OCI-LY1 (cell line): ENCODE results near the gene UBAP1L.

Experiments used
- H2AFZ ChIP-seq: fragments of 200-600 bp; sonication (generic), shearing (Covaris generic); 2 replicates; pipeline ENCODE4 v1.6.0; 2014; ENCODE audit warnings: antibody characterized with exemption, mild to moderate bottlenecking, low read length
- H3F3A ChIP-seq: fragments of 200-600 bp; sonication (generic), shearing (Covaris generic); 2 replicates; pipeline ENCODE4 v1.6.0; 2014; ENCODE audit warnings: mild to moderate bottlenecking, antibody characterized with exemption, low read length, moderate library complexity; ENCODE audit not compliant: insufficient read depth
- H3K27ac ChIP-seq: fragments of 200-600 bp; sonication (generic); 2 replicates; pipeline ENCODE4 v1.5.1; 2014; ENCODE audit warnings: low read length, mixed run types, mild to moderate bottlenecking, low read depth; ENCODE audit not compliant: poor library complexity, severe bottlenecking
- H3K27me3 ChIP-seq: fragments of 200-600 bp; sonication (generic); 2 replicates; pipeline ENCODE4 v1.6.0; 2014; ENCODE audit warnings: antibody characterized with exemption, mild to moderate bottlenecking, low read length, moderate library complexity; ENCODE audit not compliant: insufficient read depth
- H3K36me3 ChIP-seq: fragments of 200-600 bp; sonication (generic); 2 replicates; pipeline ENCODE4 v1.6.1; 2014; ENCODE audit warnings: mild to moderate bottlenecking, antibody characterized with exemption, low read length, moderate library complexity, mixed read lengths; ENCODE audit not compliant: insufficient read depth
- H3K4me1 ChIP-seq: fragments of 200-600 bp; sonication (generic); 2 replicates; pipeline ENCODE4 v1.5.1; 2014; ENCODE audit warnings: mild to moderate bottlenecking, low read length, moderate library complexity; ENCODE audit not compliant: insufficient read depth, severe bottlenecking
- H3K4me2 ChIP-seq: fragments of 200-600 bp; sonication (generic), shearing (Covaris generic); 2 replicates; pipeline ENCODE4 v1.6.1; 2014; ENCODE audit warnings: low read length
- H3K4me3 ChIP-seq: fragments of 200-600 bp; sonication (generic); 2 replicates; pipeline ENCODE4 v1.5.1; 2014; ENCODE audit warnings: low read length, low read depth, mild to moderate bottlenecking, mixed read lengths; ENCODE audit not compliant: poor library complexity, severe bottlenecking
- H3K79me2 ChIP-seq: fragments of 200-600 bp; shearing (Covaris generic); 2 replicates; pipeline ENCODE4 v1.6.1; 2016; ENCODE audit warnings: mixed run types, low read length, mixed read lengths; ENCODE audit not compliant: insufficient read depth
- H3K9ac ChIP-seq: fragments of 200-600 bp; sonication (generic), shearing (Covaris generic); 2 replicates; pipeline ENCODE4 v1.6.1; 2014; ENCODE audit warnings: mild to moderate bottlenecking, low read length, mixed read lengths
- H3K9me2 ChIP-seq: fragments of 200-600 bp; sonication (generic), shearing (Covaris generic); 2 replicates; pipeline ENCODE4 v1.6.1; 2014; ENCODE audit warnings: low read depth, mild to moderate bottlenecking, low read length, mixed read lengths
- H3K9me3 ChIP-seq: fragments of 200-600 bp; shearing (Covaris generic); 2 replicates; pipeline ENCODE4 v1.6.1; 2014; ENCODE audit warnings: low read length, mixed read lengths
- H4K20me1 ChIP-seq: fragments of 200-600 bp; sonication (generic), shearing (Covaris generic); 2 replicates; pipeline ENCODE4 v1.6.0; 2016; ENCODE audit warnings: mild to moderate bottlenecking, low read length; ENCODE audit not compliant: insufficient read depth
- EZH2 ChIP-seq: fragments of 200-600 bp; sonication (generic), shearing (Covaris generic); IDR thresholded peaks from 2 replicates; pipeline ENCODE4 v1.8.0; 2017; ENCODE audit warnings: borderline replicate concordance, mixed run types, mild to moderate bottlenecking, antibody characterized with exemption, low read length, moderate library complexity, mixed read lengths
- TF ChIP-seq, protein P1 (sequence below): fragments of 200-600 bp; sonication (generic), shearing (Covaris generic); IDR thresholded peaks from 2 replicates; pipeline ENCODE4 v1.5.1; 2017; ENCODE audit warnings: mild to moderate bottlenecking, antibody characterized with exemption, low read length, moderate library complexity, mixed read lengths

UBAP1L gene

DNA sequence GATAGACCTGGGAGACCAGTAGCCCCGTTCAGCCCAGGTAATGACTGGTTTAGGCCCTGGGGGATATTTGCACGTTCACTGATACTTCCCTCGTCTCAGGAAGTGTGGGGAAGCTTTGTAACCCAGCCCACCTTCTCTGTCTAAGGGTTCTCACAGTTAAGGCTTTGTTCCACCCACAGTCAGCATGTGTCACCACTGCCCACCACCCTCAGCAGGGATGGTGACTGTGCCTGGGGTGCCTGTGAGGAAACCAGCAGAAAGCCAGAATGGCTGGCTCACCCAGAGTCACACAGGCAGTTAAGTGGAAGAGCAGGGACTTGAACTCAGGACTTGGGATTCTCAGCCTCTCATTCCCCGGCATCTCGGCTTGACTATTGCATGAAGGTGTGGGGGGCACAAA, 33.2 kb downstream of the UBAP1L start:
- H4K20me1 ChIP-seq: no peaks in the 10 kb centered on the region
- no peak for TF ChIP-seq EZH2
- TF ChIP-seq, protein P1, sequence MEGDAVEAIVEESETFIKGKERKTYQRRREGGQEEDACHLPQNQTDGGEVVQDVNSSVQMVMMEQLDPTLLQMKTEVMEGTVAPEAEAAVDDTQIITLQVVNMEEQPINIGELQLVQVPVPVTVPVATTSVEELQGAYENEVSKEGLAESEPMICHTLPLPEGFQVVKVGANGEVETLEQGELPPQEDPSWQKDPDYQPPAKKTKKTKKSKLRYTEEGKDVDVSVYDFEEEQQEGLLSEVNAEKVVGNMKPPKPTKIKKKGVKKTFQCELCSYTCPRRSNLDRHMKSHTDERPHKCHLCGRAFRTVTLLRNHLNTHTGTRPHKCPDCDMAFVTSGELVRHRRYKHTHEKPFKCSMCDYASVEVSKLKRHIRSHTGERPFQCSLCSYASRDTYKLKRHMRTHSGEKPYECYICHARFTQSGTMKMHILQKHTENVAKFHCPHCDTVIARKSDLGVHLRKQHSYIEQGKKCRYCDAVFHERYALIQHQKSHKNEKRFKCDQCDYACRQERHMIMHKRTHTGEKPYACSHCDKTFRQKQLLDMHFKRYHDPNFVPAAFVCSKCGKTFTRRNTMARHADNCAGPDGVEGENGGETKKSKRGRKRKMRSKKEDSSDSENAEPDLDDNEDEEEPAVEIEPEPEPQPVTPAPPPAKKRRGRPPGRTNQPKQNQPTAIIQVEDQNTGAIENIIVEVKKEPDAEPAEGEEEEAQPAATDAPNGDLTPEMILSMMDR: no peak
- no peaks in the 10 kb centered on the region for H3F3A ChIP-seq
- H3K4me3 ChIP-seq: no peak overlapping the region
- H3K4me2 ChIP-seq: no peak overlapping the region
- H3K9me2 ChIP-seq: no peaks in the 10 kb centered on the region
- H3K27me3 ChIP-seq: no peaks in the 10 kb centered on the region
- no peaks in the 10 kb centered on the region for H3K36me3 ChIP-seq
- H3K79me2 ChIP-seq: no peaks in the 10 kb centered on the region
- no peaks in the 10 kb centered on the region for H3K4me1 ChIP-seq
- no peaks in the 10 kb centered on the region for H3K9me3 ChIP-seq
- no peak overlapping the region for H3K9ac ChIP-seq
- no peak overlapping the region for H3K27ac ChIP-seq
- no peak overlapping the region for H2AFZ ChIP-seq

DNA sequence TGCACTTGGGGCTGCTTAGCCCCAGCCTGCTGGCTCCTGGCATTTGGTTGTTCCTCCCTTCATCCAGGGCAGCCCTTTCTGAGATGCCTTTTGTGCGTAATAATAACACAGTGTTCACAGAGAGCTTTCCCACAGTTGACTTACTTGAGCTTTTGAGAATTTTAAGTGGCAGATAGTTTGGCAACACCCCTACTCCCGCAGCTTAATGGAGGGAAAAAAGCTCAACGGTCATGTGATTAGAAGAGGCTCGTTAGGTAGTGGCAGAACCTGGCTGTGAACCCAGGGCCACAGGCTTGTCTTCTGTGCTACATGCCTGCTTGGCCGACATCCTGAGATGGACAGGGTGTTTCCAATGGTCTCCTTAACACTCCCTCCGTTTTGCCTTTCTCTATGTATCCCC, 33.7 kb downstream of the UBAP1L start:
- no peaks in the 10 kb centered on the region for H4K20me1 ChIP-seq
- H2AFZ ChIP-seq: no peak overlapping the region
- no peak overlapping the region for H3K4me2 ChIP-seq
- H3K9ac ChIP-seq: no peak overlapping the region
- H3K79me2 ChIP-seq: no peaks in the 10 kb centered on the region
- no peaks in the 10 kb centered on the region for H3K9me3 ChIP-seq
- H3F3A ChIP-seq: no peaks in the 10 kb centered on the region
- no peaks in the 10 kb centered on the region for H3K4me1 ChIP-seq
- no peaks in the 10 kb centered on the region for H3K36me3 ChIP-seq
- H3K27me3 ChIP-seq: no peaks in the 10 kb centered on the region
- H3K9me2 ChIP-seq: no peaks in the 10 kb centered on the region
- H3K4me3 ChIP-seq: no peak overlapping the region
- no peak overlapping the region for H3K27ac ChIP-seq
- TF ChIP-seq EZH2: no peak
- TF ChIP-seq, protein P1: no peak

DNA sequence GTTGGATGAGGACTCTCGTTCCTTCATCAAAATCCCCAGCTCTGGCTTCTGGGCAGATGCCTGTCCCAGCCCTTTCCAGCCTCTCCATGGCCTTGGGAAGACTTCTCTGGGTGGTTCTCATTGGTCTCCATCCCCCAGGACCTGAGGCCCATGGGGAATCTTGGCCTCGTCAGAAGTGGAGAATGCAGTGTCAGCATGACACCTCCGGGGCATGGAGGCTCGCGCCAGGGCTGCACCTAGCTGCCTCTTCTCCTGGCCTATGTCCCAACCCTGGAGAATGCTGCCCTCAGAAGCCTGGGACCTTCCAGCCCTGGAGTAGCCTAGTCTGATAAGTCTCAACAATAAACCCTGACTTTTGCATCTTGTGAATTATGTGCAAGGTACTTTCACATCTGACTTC, 35.4 kb downstream of the UBAP1L start:
- Histone ChIP-seq H3K27ac (no peak overlapping the region), H3F3A (no peaks in the 10 kb centered on the region), H3K9me2 (no peaks in the 10 kb centered on the region), H4K20me1 (no peaks in the 10 kb centered on the region), H3K4me1 (no peaks in the 10 kb centered on the region), H3K9me3 (no peaks in the 10 kb centered on the region), H3K27me3 (no peaks in the 10 kb centered on the region), H3K4me2 (no peak overlapping the region), H3K36me3 (no peaks in the 10 kb centered on the region), H2AFZ (no peak overlapping the region), H3K9ac (no peak overlapping the region), H3K4me3 (no peak overlapping the region), H3K79me2 (no peaks in the 10 kb centered on the region)
- TF ChIP-seq, protein P1: no peak
- no peak for TF ChIP-seq EZH2
